Measurements from ENCODE around the gene ARMC2.

Gene ARMC2

GRCh38 chr6:109015176-109015575 lies 167.0 kb downstream of the ARMC2 start:
- H3K4me3 ChIP-seq (replicated peaks in 1 of 2; ENCODE audit: low read depth in 2 of 2, low read length in 2 of 2) = no peak overlapping the region
- DNase-seq (ENCODE audit: low read depth in 2 of 2) = no peak
- TF ChIP-seq, protein P1, sequence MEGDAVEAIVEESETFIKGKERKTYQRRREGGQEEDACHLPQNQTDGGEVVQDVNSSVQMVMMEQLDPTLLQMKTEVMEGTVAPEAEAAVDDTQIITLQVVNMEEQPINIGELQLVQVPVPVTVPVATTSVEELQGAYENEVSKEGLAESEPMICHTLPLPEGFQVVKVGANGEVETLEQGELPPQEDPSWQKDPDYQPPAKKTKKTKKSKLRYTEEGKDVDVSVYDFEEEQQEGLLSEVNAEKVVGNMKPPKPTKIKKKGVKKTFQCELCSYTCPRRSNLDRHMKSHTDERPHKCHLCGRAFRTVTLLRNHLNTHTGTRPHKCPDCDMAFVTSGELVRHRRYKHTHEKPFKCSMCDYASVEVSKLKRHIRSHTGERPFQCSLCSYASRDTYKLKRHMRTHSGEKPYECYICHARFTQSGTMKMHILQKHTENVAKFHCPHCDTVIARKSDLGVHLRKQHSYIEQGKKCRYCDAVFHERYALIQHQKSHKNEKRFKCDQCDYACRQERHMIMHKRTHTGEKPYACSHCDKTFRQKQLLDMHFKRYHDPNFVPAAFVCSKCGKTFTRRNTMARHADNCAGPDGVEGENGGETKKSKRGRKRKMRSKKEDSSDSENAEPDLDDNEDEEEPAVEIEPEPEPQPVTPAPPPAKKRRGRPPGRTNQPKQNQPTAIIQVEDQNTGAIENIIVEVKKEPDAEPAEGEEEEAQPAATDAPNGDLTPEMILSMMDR (IDR thresholded peaks at IDR 0.05; ENCODE audit: low read depth, low read length) = no peak

- no peak overlapping the region for H3K4me3 ChIP-seq (replicated peaks in 1 of 2; ENCODE audit: low read depth in 2 of 2, low read length in 2 of 2)
- no peak for DNase-seq (ENCODE audit: low read depth in 2 of 2)
- TF ChIP-seq, protein P1 (IDR thresholded peaks at IDR 0.05; ENCODE audit: low read depth, low read length) = no peak
Measured at GRCh38 chr6:109019911-109020310, 171.7 kb downstream of the ARMC2 start.

GRCh38 chr6:109021870-109022269 lies 173.6 kb downstream of the ARMC2 start:
- no peak overlapping the region for H3K4me3 ChIP-seq (replicated peaks in 1 of 2; ENCODE audit: low read depth in 2 of 2, low read length in 2 of 2)
- TF ChIP-seq, protein P1 (IDR thresholded peaks at IDR 0.05; ENCODE audit: low read depth, low read length) = no peak
- DNase-seq (ENCODE audit: low read depth in 2 of 2) = no peak

DNA sequence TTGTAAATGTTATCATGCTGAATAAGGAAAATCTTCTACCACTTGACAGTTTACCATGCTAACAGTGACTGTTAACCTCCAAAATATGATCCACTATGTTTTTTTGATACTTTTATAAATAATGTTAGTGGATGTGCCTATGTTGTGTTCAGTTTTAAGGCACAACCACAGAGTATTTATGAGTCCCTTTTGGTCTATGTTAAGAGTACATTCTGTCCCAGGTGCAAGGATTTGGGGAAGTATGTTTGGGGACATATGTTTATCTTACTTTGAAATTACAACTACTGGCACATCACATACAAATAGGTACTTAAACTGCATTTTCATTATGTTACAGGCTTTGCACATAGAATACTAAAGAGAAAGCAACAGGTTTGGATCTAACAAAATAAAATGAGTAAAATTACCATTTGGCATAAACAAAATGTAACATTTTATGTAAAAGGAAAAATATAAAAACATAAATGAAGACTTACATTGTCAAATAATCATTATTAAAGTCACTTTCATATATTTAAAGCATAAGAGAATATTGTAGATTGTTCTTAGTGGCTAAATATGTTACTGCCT lies 175.2 kb downstream of the ARMC2 start:
- no peak for DNase-seq (ENCODE audit: low read depth in 2 of 2)
- no peak overlapping the region for H3K4me3 ChIP-seq (replicated peaks in 1 of 2; ENCODE audit: low read depth in 2 of 2, low read length in 2 of 2)
- TF ChIP-seq, protein P1 (IDR thresholded peaks at IDR 0.05; ENCODE audit: low read depth, low read length) = no peak

All from cardiac fibroblast (primary cell).